ENCODE data around the gene INPP1.

The INPP1 gene

DNA sequence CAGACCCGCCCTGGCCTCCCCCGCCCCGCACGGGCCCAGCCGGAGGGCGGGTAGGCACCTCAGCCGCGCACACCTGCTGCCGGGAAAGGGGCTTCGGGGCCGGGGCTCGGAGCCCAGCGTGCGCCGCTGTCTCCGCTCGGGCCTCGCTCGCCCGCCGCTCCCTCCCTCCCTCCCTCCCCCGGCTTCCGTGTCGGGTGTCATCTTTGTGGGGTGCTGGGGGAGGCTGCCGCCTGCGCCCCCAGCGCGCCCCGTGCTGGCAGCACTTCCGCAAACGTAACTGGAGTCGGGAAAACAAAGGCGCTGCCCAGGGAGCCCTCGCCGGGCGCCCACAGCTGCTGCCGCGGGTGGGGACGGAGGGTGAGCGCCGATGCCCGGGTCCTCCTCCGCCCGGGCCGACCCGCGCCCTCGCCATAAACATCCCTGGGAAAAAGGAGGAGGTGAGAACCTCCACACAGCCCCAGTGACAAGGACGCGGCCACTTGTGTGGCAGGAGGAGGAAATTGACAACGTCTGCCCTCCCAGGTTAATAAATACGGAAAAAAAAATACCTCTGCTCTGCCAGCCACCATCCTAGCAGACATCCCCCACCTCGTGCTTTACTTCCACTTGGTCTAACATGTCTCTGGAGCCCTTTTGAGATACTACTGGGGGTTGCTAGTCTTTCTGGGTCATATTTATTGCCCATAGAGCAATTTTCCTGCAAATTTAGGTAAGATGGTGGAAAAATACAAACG lies 65.3 kb downstream of the INPP1 start:
- DNase-seq (ENCODE audit: low read depth, low spot score): no peak

DNA sequence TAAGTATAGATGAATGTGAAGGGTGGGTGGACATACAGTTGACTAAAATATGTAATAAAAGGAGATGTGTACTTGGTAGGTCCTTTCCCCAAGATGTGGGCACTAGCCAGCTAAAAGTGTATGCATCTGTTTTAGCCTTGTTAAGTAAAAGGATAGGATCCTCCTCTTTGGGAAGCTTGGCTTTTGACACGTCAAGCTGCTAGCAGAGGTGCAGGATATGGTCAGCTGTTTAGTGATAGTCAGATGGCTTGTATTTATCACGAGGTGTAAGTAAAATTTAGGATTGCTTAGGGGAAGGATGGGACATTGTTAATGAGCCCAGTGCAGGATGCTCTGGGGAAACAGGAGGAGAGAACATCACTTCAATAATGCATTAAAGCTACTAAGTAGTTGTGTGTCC lies 66.2 kb downstream of the INPP1 start:
- DNase-seq (ENCODE audit: low read depth, low spot score): no peak

DNA sequence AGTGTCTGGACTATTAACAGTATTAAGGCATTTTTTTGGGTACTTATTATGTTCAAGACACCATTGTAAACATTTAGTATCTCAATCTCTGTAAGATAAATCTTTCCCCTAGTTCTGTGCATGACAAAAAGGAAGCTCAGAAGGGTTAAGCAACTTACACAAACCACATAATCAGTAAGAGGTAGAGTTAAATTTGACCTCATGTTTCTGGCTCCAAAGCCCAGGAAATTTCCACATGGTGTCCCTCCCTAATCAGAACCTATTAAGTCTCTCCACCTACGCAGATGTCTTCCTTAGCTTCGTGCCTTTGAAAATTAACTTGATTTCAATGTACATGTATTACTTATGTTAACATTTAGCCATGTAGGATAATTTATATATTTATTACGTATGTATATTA lies 66.8 kb downstream of the INPP1 start:
- no peak for DNase-seq (ENCODE audit: low read depth, low spot score)

DNA sequence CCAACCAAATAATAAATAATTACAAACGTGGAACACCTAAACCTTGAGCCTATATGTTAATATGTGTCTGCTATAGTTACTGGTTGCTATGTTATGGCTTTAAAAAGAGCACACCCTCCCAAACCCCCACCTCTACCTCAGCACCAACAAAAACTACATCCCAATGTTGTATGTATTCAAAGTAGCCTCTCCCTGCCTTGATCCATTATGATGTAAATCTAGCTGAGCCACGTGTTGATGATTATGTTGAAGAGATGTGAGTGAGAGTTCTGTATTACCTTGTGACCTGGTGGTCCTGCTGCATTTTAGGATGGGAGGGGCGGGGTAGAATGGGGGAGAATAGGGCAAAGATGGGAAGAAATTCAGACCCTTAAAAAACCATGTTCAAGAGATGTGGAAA lies 69.6 kb downstream of the INPP1 start:
- DNase-seq (ENCODE audit: low read depth, low spot score): no peak

DNA sequence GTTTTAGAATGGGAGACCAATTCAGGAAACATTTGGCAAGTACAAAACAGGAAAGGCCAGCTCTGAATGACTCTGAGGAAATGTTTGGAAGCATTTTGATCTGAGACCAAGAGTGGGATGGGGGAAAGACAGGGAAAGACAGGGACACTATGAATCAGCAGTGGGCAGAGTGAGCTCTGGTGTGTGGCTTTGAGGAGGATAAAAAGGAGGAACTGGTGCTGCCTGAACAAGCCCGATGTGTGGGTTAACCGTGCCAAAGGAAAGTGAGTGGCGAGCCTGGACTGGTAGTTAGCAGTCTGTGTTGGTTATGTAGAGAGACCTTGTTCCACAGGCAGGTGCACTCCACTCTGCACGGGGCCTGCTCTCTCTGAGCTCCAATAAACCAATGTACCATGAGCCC lies 70.0 kb downstream of the INPP1 start:
- DNase-seq (ENCODE audit: low read depth, low spot score): no peak

DNA sequence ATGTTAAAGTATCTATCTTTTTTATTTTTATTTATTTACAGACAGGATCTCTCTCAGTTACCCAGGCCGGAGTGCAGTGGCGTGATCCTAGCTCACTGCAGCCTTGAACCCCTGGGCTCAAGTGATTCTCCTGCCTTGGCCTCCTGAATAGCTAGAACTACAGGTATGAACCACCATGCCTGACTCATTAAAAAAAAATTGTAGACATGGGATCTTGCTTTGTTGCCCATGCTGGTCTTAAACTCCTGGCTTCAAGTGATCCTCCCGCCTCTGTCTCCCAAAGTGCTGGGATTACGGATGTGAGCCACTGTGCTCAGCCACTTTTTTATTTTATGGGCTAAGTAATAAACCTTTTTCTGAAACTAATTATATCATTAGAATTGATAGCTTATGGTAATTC lies 71.9 kb downstream of the INPP1 start:
- DNase-seq (ENCODE audit: low read depth, low spot score): no peak

DNA sequence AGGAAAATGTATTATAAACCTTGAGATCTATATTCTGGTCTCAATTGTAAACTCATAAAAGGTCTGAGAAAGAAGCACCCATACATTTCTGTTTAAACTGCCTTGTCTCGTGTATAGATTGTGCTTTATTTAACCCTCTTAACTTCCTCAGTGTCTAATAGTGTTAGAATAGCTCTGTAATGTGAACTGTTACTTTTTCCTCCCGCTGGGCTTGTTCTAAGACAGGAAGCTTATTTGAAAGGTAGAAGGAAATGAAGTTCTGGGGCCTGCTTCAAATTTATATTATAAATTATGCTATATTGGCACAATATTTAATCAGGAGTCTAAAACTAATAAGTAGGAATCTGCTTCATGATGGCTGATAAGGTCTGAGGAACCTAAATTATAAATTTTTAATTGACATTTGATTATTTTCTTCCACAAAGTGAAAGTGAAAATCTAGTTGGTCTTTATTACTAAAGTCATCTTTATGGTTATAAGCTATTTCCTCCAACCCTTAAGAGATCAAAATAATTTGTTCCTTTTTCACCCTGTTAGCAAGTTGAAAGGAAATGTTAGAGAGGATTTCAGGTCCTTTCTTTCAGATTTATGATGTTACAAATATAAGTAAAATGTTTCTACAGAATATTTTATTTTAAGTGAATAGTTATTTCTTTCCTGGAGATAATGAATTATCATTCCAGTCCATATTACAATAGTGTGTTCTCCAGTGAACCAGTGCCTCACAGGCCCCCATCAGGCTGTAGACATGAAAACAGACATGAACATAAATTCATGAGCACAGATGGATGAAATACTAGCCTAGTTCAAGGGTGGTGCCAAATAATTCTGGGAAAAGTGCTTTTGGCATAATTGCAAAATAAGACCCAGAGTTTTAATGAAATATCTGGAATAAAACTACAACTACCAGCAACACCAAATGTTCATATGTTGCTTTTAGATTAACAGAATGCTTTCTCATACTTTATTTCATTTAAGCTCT lies 72.7 kb downstream of the INPP1 start:
- DNase-seq (ENCODE audit: low read depth, low spot score): no peak

DNA sequence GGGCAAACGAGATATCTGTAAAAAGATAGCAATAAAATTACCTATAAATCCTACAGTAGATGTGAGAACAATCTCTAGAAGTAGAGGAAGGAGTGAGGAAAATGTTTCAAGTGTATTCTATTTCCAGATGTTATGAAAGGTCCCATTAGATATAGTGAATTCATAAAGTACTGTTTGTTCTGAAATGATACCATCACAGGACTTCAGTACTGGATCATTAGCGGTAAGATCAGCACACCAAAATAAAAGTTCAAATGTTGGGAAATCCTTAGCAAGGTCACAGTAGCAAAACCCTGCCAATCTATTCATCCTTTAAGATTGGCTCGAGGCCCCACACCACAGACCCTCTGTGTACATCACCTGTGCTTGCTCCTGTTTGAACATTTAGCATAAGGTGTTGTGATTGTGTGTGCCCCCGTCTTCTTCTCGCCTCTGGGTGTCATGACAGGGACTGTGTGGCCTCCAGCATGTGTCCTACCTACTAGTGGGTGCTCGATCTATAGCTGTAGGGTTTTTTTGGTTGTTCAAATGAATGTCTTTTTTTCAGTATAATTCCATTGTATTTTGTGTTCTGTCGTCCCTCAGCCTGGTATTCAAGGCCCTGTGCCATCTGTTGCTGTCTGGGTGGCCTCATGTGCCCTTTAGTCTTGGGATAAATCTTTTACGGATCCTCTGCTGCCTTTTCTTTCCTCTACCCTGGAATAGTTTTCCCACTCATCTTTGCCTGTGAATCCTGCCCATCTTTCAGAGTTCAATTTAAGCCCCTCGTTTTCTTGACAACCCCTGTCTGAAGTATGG lies 73.9 kb downstream of the INPP1 start:
- no peak for DNase-seq (ENCODE audit: low read depth, low spot score)

DNA sequence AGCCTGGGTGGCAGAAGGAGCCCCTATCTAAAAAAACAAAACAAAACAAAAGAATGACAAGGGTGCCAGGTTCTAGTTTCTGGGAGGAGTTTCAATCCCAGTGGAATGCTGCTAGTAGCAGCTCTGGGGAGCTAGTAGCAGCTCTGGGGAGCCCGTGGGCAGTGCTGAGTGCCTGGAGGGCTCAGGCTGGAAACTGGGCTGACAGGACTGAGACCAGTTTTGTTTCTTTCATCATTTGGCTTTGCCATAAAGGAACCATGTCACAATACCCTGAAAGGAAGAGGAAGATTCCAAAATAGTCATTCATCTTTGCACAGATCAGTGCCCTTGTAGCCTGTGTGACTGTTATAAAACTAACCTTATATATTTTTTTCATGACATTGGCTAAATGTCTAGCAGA lies 75.3 kb downstream of the INPP1 start:
- DNase-seq (ENCODE audit: low read depth, low spot score): no peak

DNA sequence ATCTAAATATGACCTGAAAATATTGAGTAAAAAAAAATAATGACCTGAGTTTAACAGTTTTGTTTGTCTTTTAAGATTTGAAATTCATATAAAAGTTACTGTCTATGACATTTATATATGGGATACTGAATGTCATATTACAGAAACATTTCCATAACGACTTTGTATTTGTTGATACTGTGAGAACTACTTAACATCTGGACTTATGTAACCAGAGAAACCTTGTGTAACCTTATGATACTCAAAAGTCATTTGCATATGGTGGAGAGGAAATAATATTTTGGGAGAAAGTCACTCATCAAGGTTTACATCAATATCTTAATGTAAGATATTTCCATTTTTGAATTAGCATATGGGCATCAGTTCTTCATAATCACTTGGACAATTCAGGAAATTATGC lies 77.4 kb downstream of the INPP1 start:
- no peak for DNase-seq (ENCODE audit: low read depth, low spot score)
